Neural cell (in vitro differentiated cells): ENCODE data around the gene MVD.

Source experiments
- EP300 ChIP-seq: fragments of 450-650 bp; conservative IDR thresholded peaks from 2 replicates; pipeline ENCODE4 v1.6.1; 2014; ENCODE audit warnings: antibody characterized with exemption, mild to moderate bottlenecking, moderate library complexity; ENCODE audit not compliant: poor library complexity, severe bottlenecking
- EZH2 ChIP-seq: fragments of 200-600, 300-800 bp; shearing (Covaris generic), sonication (generic); IDR thresholded peaks from 2 replicates; pipeline ENCODE4 v1.6.1; 2014; ENCODE audit warnings: antibody characterized with exemption, low read length, borderline replicate concordance, mild to moderate bottlenecking; ENCODE audit not compliant: insufficient read depth, poor library complexity, severe bottlenecking
- TAF1 ChIP-seq: IDR thresholded peaks from 2 replicates; pipeline ENCODE4 v1.6.1; 2012; ENCODE audit warnings: low read depth
- TF ChIP-seq, protein P1 (sequence below): fragments of 450-650 bp; IDR thresholded peaks from 2 replicates; pipeline ENCODE4 v1.5.1; 2014; ENCODE audit warnings: antibody characterized with exemption, mild to moderate bottlenecking, moderate library complexity; ENCODE audit not compliant: poor library complexity, severe bottlenecking

GRCh38 chr16:88650749-88651275, 12.1 kb downstream of the MVD start, which contains the start of gene CYBA:
- TF ChIP-seq, protein P1, sequence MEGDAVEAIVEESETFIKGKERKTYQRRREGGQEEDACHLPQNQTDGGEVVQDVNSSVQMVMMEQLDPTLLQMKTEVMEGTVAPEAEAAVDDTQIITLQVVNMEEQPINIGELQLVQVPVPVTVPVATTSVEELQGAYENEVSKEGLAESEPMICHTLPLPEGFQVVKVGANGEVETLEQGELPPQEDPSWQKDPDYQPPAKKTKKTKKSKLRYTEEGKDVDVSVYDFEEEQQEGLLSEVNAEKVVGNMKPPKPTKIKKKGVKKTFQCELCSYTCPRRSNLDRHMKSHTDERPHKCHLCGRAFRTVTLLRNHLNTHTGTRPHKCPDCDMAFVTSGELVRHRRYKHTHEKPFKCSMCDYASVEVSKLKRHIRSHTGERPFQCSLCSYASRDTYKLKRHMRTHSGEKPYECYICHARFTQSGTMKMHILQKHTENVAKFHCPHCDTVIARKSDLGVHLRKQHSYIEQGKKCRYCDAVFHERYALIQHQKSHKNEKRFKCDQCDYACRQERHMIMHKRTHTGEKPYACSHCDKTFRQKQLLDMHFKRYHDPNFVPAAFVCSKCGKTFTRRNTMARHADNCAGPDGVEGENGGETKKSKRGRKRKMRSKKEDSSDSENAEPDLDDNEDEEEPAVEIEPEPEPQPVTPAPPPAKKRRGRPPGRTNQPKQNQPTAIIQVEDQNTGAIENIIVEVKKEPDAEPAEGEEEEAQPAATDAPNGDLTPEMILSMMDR = no peak
- no peak for TF ChIP-seq EP300
- TF ChIP-seq EZH2 = no peak
- TF ChIP-seq TAF1 = no peak
